HG03342 (cell line): ENCODE data around the gene CBR1.

Source experiments
- ATAC-seq: cut with Tn5 transposase; IDR thresholded peaks from one replicate; pipeline ENCODE4 v1.9.1; 2021; ENCODE audit warnings: mild to moderate bottlenecking, moderate library complexity; ENCODE audit not compliant: unreplicated experiment

Gene CBR1

GRCh38 chr21:36111238-36111637, 41.4 kb downstream of the CBR1 start:
- no peak for ATAC-seq

GRCh38 chr21:36113647-36114428, 44.0 kb downstream of the CBR1 start:
- ATAC-seq = no peak

- no peak for ATAC-seq
These were observed 45.4 kb downstream of the CBR1 start for GRCh38 chr21:36115138-36115730.

GRCh38 chr21:36117286-36117741, 47.5 kb downstream of the CBR1 start:
- no peak for ATAC-seq

GRCh38 chr21:36120304-36120888, 50.6 kb downstream of the CBR1 start:
- ATAC-seq = no peak
